Activated naive CD8-positive, alpha-beta T cell treated with anti-CD3 and anti-CD28 coated beads, Interleukin-2, amount 50 U/mL, for 16 hours (primary cell): ENCODE data around the gene KRTAP29-1.
"Not testable (repeated sequence)": the region's sequence is repeated elsewhere in the genome, so short reads cannot be mapped to it uniquely, and the experiment has no call there.

Experiments used
- DNase-seq: peaks from one replicate; pipeline ENCODE4 v3.0.0-alpha.2; 2020; ENCODE audit warnings: low read depth, low spot score

The KRTAP29-1 gene

DNA sequence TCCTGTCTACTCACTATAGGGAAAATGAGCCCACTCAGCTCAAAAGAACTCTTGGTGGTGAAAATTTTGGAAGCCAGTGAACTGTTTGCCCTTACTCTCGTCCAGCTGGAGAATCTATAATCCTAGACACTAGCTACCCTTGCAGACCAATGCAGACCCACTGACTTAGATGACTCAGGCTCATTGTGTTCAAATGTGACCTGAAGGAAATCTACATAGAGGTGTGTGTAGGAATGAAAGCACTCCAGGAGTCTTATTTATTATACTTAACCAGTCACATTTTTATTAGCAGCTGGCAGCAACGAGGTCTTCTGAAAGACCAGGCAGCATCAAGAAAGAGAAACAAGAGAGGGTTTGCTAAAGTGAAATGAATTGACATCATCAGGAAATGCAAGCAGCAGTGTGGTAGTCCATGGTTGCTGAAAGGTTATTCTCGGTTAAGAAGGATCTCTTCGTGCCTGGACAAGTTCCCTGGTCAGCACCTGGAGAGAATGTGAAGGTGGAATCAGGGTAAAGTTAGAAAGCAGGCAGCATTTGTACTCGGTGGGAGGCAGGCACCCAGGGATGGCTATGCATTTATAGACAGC is 1.4 kb downstream of the KRTAP29-1 start:
- DNase-seq: no peak

GRCh38 chr17:41298458-41299135 is 4.1 kb downstream of the KRTAP29-1 start:
- no peak for DNase-seq

DNA sequence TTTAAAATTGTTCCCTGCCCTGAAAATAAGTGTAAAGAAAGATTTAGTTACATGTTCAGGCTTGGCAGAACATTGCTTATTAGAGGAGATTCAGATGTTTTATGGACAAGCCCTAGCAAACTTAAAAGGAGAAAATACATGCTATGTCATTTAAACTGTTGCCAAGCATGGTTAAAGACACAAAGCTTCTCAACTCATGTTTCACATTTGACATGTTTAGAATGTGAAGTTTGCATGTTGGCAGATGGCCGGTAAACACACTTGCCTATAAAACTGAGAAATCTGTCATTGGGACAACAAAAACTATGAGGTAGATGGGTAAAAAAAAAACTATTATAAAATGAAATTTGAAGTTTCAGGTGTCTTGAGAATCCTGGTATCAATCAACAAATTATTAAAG is 5.8 kb downstream of the KRTAP29-1 start:
- DNase-seq: no peak

DNA sequence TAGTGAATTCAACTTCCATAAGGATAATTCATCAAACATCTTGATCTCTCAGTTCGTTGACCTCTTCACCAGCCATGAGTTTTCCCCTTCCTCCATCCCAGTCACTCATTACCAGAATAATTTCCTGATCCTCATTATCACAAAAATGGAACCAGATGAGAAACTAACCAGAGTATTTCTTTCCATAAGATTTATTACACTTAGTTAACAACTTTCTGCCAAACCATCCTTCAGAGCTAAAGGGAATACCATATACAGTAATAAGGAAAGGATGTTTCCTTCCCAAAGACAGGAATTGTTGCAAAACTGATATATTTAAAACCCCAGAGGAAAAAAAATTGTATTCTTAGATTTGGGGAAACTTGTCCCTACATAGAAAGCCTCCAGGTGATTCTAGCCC is 8.6 kb downstream of the KRTAP29-1 start:
- DNase-seq: no peak

GRCh38 chr17:41287050-41287449 is 15.6 kb downstream of the KRTAP29-1 start:
- DNase-seq: no peak

DNA sequence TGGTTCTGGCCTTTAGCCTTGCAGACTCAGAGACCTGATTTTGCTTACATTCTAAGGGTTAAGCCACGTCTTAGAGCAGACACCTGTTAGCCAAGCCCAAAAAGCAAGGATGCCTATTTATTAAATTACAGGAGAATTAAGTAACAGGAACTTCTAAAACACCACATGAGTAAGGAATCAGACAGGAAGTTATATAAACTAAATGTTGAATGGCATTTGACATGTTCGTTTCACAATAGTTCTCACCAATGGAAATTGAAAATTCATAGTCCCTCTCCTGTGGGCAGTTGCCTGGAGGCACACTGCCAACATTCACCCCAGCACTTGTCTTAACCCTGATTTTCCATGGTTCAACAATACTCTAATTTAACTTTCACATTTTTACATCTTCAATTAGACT is 18.1 kb downstream of the KRTAP29-1 start:
- DNase-seq: no peak

DNA sequence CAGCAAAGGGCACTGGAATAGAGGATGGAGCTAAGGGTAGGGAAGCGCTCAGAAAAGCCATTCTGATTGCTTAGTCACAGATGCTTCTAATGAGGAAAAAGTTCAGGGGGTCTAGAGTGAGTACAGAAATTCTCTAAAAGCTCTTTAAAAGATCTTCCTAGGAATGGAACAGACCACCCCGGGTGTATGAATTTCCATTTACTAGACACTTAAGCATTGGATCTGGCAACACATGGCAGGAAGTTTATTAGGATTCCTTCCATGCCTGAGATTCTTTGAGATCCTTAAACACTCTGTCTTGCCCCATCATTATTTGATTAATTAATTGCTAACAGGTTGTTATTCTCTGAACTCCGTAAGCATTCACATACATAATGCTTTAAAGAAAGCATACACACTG is 18.6 kb downstream of the KRTAP29-1 start:
- no peak for DNase-seq

- DNase-seq: no peak
Observed at GRCh38 chr17:41278176-41278955, 24.3 kb downstream of the KRTAP29-1 start.

DNA sequence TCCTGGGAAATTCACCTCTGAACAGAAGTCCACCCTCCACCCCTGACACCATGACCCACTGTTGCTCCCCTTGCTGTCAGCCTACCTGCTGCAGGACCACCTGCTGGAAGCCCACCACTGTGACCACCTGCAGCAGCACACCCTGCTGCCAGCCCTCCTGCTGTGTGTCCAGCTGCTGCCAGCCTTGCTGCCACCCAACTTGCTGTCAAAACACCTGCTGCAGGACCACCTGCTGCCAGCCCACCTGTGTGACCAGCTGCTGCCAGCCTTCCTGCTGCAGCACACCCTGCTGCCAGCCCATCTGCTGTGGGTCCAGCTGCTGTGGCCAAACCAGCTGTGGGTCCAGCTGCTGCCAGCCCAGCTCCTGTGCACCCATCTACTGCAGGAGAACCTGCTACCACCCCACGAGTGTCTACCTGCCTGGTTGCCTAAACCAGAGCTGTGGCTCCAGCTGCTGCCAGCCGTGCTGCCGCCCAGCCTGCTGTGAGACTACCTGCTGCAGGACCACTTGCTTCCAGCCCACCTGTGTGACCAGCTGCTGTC is 26.9 kb downstream of the KRTAP29-1 start, which contains the start of gene KRTAP9-7:
Gene KRTAP9-7 (plus strand): TSS at position 51 of the 543 bp plus-strand sequence. CDS start 0 bp downstream, at position 51.
- DNase-seq: not testable (repeated sequence)

- no peak for DNase-seq
Observed at GRCh38 chr17:41271858-41272257, 30.8 kb downstream of the KRTAP29-1 start.

DNA sequence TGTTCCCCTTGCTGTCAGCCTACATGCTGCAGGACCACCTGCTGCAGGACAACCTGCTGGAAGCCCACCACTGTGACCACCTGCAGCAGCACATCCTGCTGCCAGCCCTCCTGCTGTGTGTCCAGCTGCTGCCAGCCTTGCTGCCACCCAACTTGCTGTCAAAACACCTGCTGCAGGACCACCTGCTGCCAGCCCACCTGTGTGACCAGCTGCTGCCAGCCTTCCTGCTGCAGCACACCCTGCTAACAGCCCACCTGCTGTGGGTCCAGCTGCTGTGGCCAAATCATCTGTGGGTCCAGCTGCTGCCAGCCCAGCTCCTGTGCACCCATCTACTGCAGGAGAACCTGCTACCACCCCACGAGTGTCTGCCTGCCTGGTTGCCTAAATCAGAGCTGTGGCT is 31.3 kb downstream of the KRTAP29-1 start:
- not testable (repeated sequence) for DNase-seq

DNA sequence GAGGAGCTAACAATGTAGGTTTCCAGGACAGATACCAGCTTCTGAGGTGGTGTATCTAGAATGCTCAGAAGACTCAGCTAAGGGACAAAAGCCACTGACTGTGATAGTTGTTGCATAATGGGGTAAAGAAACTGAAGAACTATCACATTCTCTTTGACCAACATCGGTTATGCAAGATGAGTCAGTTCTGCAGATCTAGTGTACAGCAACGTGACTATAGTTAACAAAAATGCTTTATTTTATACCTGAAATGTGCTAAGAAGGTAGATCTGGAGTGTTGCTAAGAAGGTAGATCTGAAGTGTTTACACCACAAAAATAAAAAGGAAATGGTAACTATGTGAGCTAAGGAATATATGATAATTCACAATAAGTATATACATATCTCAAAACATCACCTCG is 34.9 kb downstream of the KRTAP29-1 start:
- DNase-seq: no peak

- DNase-seq: no peak
Observed at GRCh38 chr17:41265078-41265477, 37.6 kb downstream of the KRTAP29-1 start, which contains the start of gene KRTAP9-6. Gene KRTAP9-6 (plus strand): TSS chr17:41265378. CDS start chr17:41265378, 0 bp downstream.

GRCh38 chr17:41264599-41264998 is 38.1 kb downstream of the KRTAP29-1 start:
- DNase-seq: no peak

DNA sequence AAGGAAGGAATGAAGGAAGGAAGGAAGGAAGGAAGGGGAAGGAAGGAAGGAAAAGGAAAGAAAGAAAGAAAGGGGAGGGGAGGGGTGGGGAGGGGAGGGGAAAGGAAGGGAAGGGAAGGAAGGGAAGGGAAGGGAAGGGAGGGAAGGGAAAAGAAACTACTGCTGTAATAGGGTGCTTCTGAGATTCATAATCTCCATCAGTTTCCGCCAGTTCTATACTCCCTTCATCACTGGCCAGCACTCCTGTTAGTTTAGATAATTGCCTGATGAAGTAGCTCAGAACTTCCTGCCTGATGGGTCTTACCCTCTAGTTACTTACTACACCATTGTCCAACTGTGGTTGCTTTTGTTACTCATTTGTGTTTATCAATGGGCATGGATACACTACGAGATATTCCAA is 39.4 kb downstream of the KRTAP29-1 start:
- DNase-seq: no peak

GRCh38 chr17:41258406-41258805 is 44.2 kb downstream of the KRTAP29-1 start:
- no peak for DNase-seq

- no peak for DNase-seq
Observed at GRCh38 chr17:41256291-41256685, 46.4 kb downstream of the KRTAP29-1 start.

- not testable (repeated sequence) for DNase-seq
Observed at GRCh38 chr17:41255381-41256290, 47.0 kb downstream of the KRTAP29-1 start, which contains the start of gene KRTAP9-9. Gene KRTAP9-9 (plus strand): TSS chr17:41255384.

GRCh38 chr17:41254861-41255260 is 47.8 kb downstream of the KRTAP29-1 start:
- DNase-seq: no peak
